H1 (cell line): ENCODE data around the gene LECT2. TPM values are rescaled to one million over a fixed set of nuclear protein-coding genes. Genes with fewer than 3 reads are reported as not detected.

Experiments
- CTCF ChIA-PET: fragments of 300-600 bp; sonication (Branson Sonifier 250); formaldehyde crosslinking; loops from one replicate; lab custom pipeline; 2021; ENCODE audit not compliant: partially characterized antibody; lab: Charles Lee
- POLR2A ChIA-PET: fragments of 300-600 bp; sonication (Branson Sonifier 250); formaldehyde crosslinking; loops from one replicate; lab custom pipeline; 2021; ENCODE audit warnings: inconsistent platforms; ENCODE audit not compliant: partially characterized antibody; lab: Charles Lee
- DNase-seq, 2 experiments: peaks; one replicate each; pipeline versions ENCODE4 v3.0.0 to v3.0.0-alpha.2; 2010 to 2022; ENCODE audit warnings: low spot score in 2 of 2, low read depth in 1 of 2, mixed read lengths in 1 of 2
- FAIRE-seq: peaks from 2 replicates; lab custom pipeline; 2011; peaks lifted over from hg19 to GRCh38; lab: Jason Lieb, UNC
- H2AFZ ChIP-seq: 2 replicates; pipeline ENCODE4 v1.8.1; 2012; ENCODE audit warnings: low read length, inconsistent platforms
- H2AK5ac ChIP-seq: 2 replicates; pipeline ENCODE4 v1.6.1; 2013; ENCODE audit warnings: low read depth, low read length
- H2BK120ac ChIP-seq: replicated peaks from 2 replicates; pipeline ENCODE3; 2013; ENCODE audit warnings: low read depth, low read length, inconsistent platforms
- H2BK12ac ChIP-seq: 2 replicates; pipeline ENCODE4 v1.6.1; 2013; ENCODE audit warnings: low read depth, low read length
- H2BK15ac ChIP-seq: 2 replicates; pipeline ENCODE4 v1.6.1; 2013; ENCODE audit warnings: low read length
- H2BK20ac ChIP-seq: 2 replicates; pipeline ENCODE4 v1.6.1; 2013; ENCODE audit warnings: low read length
- H2BK5ac ChIP-seq: 2 replicates; pipeline ENCODE4 v1.6.1; 2013; ENCODE audit warnings: low read depth, low read length
- H3K14ac ChIP-seq: 2 replicates; pipeline ENCODE4 v1.6.1; 2013; ENCODE audit warnings: inconsistent platforms; ENCODE audit not compliant: insufficient read length
- H3K18ac ChIP-seq: 2 replicates; pipeline ENCODE4 v1.6.1; 2013; ENCODE audit warnings: low read length; ENCODE audit errors: extremely low read depth
- H3K23ac ChIP-seq: 2 replicates; pipeline ENCODE4 v1.6.1; 2013; ENCODE audit warnings: inconsistent platforms; ENCODE audit not compliant: insufficient read length
- H3K23me2 ChIP-seq: 2 replicates; pipeline ENCODE4 v1.6.1; 2013; ENCODE audit warnings: low read depth, low read length
- H3K27ac ChIP-seq: 2 replicates; pipeline ENCODE4 v1.6.1; 2011; ENCODE audit warnings: low read depth, low read length, inconsistent platforms
- H3K27me3 ChIP-seq, 4 experiments: replicated peaks in 1 of 4; 1 replicate in 1 of 4; 2 replicates in 3 of 4; pipeline versions ENCODE4 v1.6.1 to v1.8.1; 2011 to 2013; ENCODE audit warnings: low read length in 3 of 4, mild to moderate bottlenecking in 3 of 4, inconsistent platforms in 2 of 4, mixed read lengths in 2 of 4, moderate library complexity in 1 of 4; ENCODE audit not compliant: control insufficient read depth in 3 of 4, insufficient read depth in 3 of 4; ENCODE audit errors: extremely low read depth in 1 of 4
- H3K36me3 ChIP-seq, 4 experiments: 2 replicates each; pipeline versions ENCODE4 v1.6.1 to v1.8.1; 2011 to 2013; ENCODE audit warnings: mild to moderate bottlenecking in 4 of 4, low read length in 3 of 4, moderate library complexity in 2 of 4, control low read depth in 1 of 4, inconsistent platforms in 1 of 4; ENCODE audit not compliant: insufficient read depth in 4 of 4, control insufficient read depth in 2 of 4
- H3K4ac ChIP-seq: replicated peaks from 2 replicates; pipeline ENCODE3; 2013; ENCODE audit warnings: low read length, low read depth, mixed read lengths, inconsistent platforms; ENCODE audit not compliant: insufficient read length
- H3K4me1 ChIP-seq, 4 experiments: replicated peaks in 1 of 4; 1 replicate in 1 of 4; 2 replicates in 3 of 4; pipeline versions ENCODE4 v1.6.1 to v1.8.1; 2011 to 2013; ENCODE audit warnings: low read length in 3 of 4, inconsistent platforms in 2 of 4, mixed read lengths in 1 of 4; ENCODE audit not compliant: insufficient read depth in 4 of 4, control insufficient read depth in 3 of 4
- H3K4me2 ChIP-seq, 2 experiments: 2 replicates each; pipeline versions ENCODE4 v1.6.1 to v1.8.1; 2011 to 2013; ENCODE audit warnings: low read depth in 2 of 2, low read length in 2 of 2, control low read depth in 1 of 2, inconsistent platforms in 1 of 2, mild to moderate bottlenecking in 1 of 2; ENCODE audit not compliant: insufficient read depth in 1 of 2
- H3K4me3 ChIP-seq, 4 experiments: fragments of 200-600, 300-600 bp in 1 of 4; sonication (generic), shearing (Covaris generic), sonication (Bioruptor Twin) in 1 of 4; 2 replicates each; pipeline versions ENCODE4 v1.5.1 to v1.8.1; 2011 to 2016; ENCODE audit warnings: low read length in 4 of 4, low read depth in 3 of 4, control low read depth in 2 of 4, inconsistent platforms in 2 of 4, mild to moderate bottlenecking in 2 of 4, mixed read lengths in 1 of 4, moderate library complexity in 1 of 4; ENCODE audit not compliant: insufficient read depth in 2 of 4; ENCODE audit errors: extremely low read depth in 1 of 4
- H3K56ac ChIP-seq: replicated peaks from 2 replicates; pipeline ENCODE3; 2013; ENCODE audit warnings: low read depth, mild to moderate bottlenecking, mixed read lengths, low read length, inconsistent platforms; ENCODE audit not compliant: insufficient read length
- H3K79me1 ChIP-seq: 2 replicates; pipeline ENCODE4 v1.6.1; 2013; ENCODE audit warnings: low read depth, low read length, control low read depth
- H3K79me2 ChIP-seq, 2 experiments: 2 replicates each; pipeline versions ENCODE4 v1.6.1 to v1.8.1; 2012 to 2013; ENCODE audit warnings: low read length in 2 of 2, mild to moderate bottlenecking in 2 of 2, inconsistent platforms in 1 of 2; ENCODE audit not compliant: insufficient read depth in 2 of 2, control insufficient read depth in 1 of 2
- H3K9ac ChIP-seq, 4 experiments: replicated peaks in 1 of 4; 1 replicate in 1 of 4; 2 replicates in 3 of 4; pipeline versions ENCODE4 v1.6.1 to v1.8.1; 2011 to 2013; ENCODE audit warnings: low read depth in 3 of 4, low read length in 3 of 4, control low read depth in 2 of 4, mild to moderate bottlenecking in 2 of 4, moderate library complexity in 2 of 4, inconsistent platforms in 1 of 4; ENCODE audit errors: extremely low read depth in 1 of 4
- H3K9me3 ChIP-seq, 2 experiments: 2 replicates each; pipeline versions ENCODE4 v1.6.1 to v1.8.1; 2012 to 2013; ENCODE audit warnings: mild to moderate bottlenecking in 2 of 2, moderate library complexity in 2 of 2, control low read depth in 1 of 2, inconsistent platforms in 1 of 2, low read depth in 1 of 2, low read length in 1 of 2, mixed read lengths in 1 of 2; ENCODE audit not compliant: insufficient read depth in 2 of 2
- H4K20me1 ChIP-seq, 2 experiments: replicated peaks in 1 of 2; 2 replicates each; pipeline versions ENCODE3 to v1.8.1; 2011 to 2013; ENCODE audit warnings: inconsistent platforms in 2 of 2, low read length in 2 of 2, mild to moderate bottlenecking in 1 of 2; ENCODE audit not compliant: insufficient read depth in 2 of 2, control insufficient read depth in 1 of 2
- H4K5ac ChIP-seq: 2 replicates; pipeline ENCODE4 v1.6.1; 2013; ENCODE audit warnings: low read length, low read depth, mixed read lengths, inconsistent platforms; ENCODE audit not compliant: insufficient read length
- H4K8ac ChIP-seq: 2 replicates; pipeline ENCODE4 v1.8.0; 2013; ENCODE audit warnings: mild to moderate bottlenecking, moderate library complexity, low read length, inconsistent platforms; ENCODE audit not compliant: insufficient read depth; ENCODE audit errors: extremely low read depth
- H4K91ac ChIP-seq: replicated peaks from 2 replicates; pipeline ENCODE3; 2013; ENCODE audit warnings: low read length, mixed read lengths, inconsistent platforms; ENCODE audit not compliant: insufficient read length
- CHD1 ChIP-seq: IDR thresholded peaks from 2 replicates; pipeline ENCODE4 v1.6.1; 2012; ENCODE audit warnings: low read depth, low read length, improper control_type of control experiment
- GTF2F1 ChIP-seq: IDR thresholded peaks from 2 replicates; pipeline ENCODE4 v1.6.1; 2012; ENCODE audit warnings: low read depth, low read length, improper control_type of control experiment, borderline replicate concordance
- POU5F1 ChIP-seq: IDR thresholded peaks from 2 replicates; pipeline ENCODE4 v1.6.1; 2011; ENCODE audit warnings: low read depth, mild to moderate bottlenecking, low read length, moderate library complexity
- TEAD4 ChIP-seq: IDR thresholded peaks from 2 replicates; pipeline ENCODE4 v1.6.1; 2012; ENCODE audit warnings: low read depth, low read length, inconsistent platforms, mixed read lengths
- WGBS, 2 experiments: shearing (Covaris generic) in 1 of 2; methylation state at CpG; one replicate each; pipeline versions ENCODE4 v1.1.6 to v1.1.7; 2013 to 2015; ENCODE audit warnings: low lambda C conversion rate in 2 of 2, mixed read lengths in 2 of 2, inconsistent platforms in 1 of 2, low coverage in 1 of 2, missing lambda C conversion rate in 1 of 2; ENCODE audit not compliant: insufficient replicate concordance in 2 of 2, insufficient coverage in 1 of 2, insufficient read length in 1 of 2; ENCODE audit errors: extremely low coverage in 1 of 2, missing lambda C conversion rate in 1 of 2; 5-methylcytosine and 5-hydroxymethylcytosine counted together
- polyA plus RNA-seq, 7 experiments: library from polyadenylated mRNA; depleted of rRNA in 3 of 7; stranded (reverse) in 5 of 7; unstranded in 2 of 7; fragments of >200 nt in 5 of 7; fragments of 200-250 nt in 2 of 7; gene quantifications; 1 replicate in 5 of 7; 2 replicates in 1 of 7; 4 replicates in 1 of 7; pipeline versions ENCODE4 v1.2.1 to v1.2.3, GENCODE V29; 2011 to 2013; ENCODE audit warnings: missing spikeins in 2 of 7, mixed read lengths in 2 of 7
- total RNA-seq: library from RNA; stranded (reverse); fragmentation: NEBNext Ultra II Directional; extraction: Animal tissue kit (Norgen Biotek cat#: 25700); gene quantifications from 2 replicates; pipeline ENCODE4 v1.2.1, GENCODE V29; 2021

Gene LECT2
- total and polyA plus RNA-seq, 2 of the 8 experiments (the other 6 are each of a cell fraction or from before 2014, with no cell fraction given), result not detected

- no peak for FAIRE-seq
- whole genome bisulfite sequencing, 2 experiments, result 88% methylated on average over 1 of the region's 1 CpG; no CpG with 5 or more reads in 1 of the 2 experiments
- H3K4me3 ChIP-seq, result no peak overlapping the region
Measured at GRCh38 chr5:135964670-135965320, 10.0 kb upstream of the LECT2 start.

More at GRCh38 chr5:135964670-135965320, 10.0 kb upstream of the LECT2 start:
- Histone ChIP-seq H4K91ac (no peak overlapping the region), H3K36me3 (no peaks in the 10 kb centered on the region), H2BK20ac (no peak overlapping the region), H3K27ac (no peak overlapping the region), H3K4ac (no peak overlapping the region), H3K4me1 (no peaks in the 10 kb centered on the region), H3K79me1 (no peaks in the 10 kb centered on the region), H4K5ac (no peak overlapping the region), H3K14ac (no peak overlapping the region), H3K9ac (no peak overlapping the region), H2BK5ac (no peak overlapping the region), H4K8ac (no peak overlapping the region), H2BK15ac (no peak overlapping the region), H2AK5ac (no peak overlapping the region), H2AFZ (no peak overlapping the region; the same call in 1 of the 2 replicates), H2BK12ac (no peak overlapping the region), H2BK120ac (no peak overlapping the region), H4K20me1 (no peaks in the 10 kb centered on the region), H3K27me3 (no peaks in the 10 kb centered on the region), H3K23me2 (no peaks in the 10 kb centered on the region), H3K79me2 (no peaks in the 10 kb centered on the region), H3K18ac (no peak overlapping the region), H3K4me2 (no peak overlapping the region), H3K23ac (no peak overlapping the region), H3K9me3 (no peaks in the 10 kb centered on the region), H3K56ac (no peak overlapping the region)
- TF ChIP-seq GTF2F1, result no peak
- TF ChIP-seq POU5F1, result no peak
- TF ChIP-seq TEAD4, result no peak
- TF ChIP-seq CHD1, result no peak
- CTCF ChIA-PET, result interaction anchor here (0.6 to 1.2 kb wide), 3 partner anchors 13 to 447 kb away, joined by 3 to 6 read pairs (median 3); no protein-coding TSS in a partner anchor
- no peak for DNase-seq
- POLR2A ChIA-PET, result interaction anchor here (0.6 kb wide), 1 partner anchor 1787 kb away, joined by 3 read pairs; no protein-coding TSS in a partner anchor
